GM10847 (cell line): ENCODE data around the gene IFRD2.

ENCODE experiments used
- POLR2A ChIP-seq: IDR thresholded peaks from 2 replicates; pipeline ENCODE4 v1.6.1; 2011; ENCODE audit not compliant: insufficient read length; ENCODE audit errors: extremely low read depth

The IFRD2 gene

DNA sequence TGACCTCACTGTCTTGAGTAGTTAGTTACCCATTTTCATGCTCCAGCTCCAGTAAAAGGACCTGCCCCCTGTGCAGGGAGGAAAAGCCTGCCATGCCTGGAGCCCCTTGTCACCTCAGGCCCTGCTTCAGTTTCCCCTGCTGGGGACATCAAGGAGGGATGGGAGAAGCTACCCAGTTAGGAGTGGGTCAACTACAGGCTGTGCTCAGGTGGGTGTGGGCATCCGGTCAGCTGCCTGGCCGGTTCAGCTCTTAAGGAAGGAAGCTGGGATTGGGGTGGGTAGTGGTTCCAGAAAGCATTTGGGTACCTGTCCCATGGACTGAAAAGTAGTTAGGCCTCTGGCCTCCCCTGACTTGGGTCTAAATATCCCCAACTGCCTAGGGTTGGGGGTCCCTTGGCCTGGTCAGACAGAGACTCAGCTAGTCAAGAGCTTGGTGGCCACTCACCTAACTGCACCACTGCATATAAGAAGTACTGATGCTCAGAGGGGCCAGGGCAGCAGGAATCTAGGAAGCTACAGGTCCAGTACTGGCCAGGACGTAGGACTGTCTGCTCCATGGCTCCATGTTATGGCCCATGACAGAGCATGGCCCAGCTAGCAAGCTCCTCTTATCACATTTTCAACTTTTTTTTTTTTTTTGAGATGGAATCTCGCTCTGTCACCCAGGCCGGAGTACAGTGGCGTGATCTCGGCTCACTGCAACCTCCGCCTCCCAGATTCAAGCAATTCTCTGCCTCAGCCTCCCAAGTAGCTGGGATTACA, 12.8 kb downstream of the IFRD2 start:
- no peak for TF ChIP-seq POLR2A

DNA sequence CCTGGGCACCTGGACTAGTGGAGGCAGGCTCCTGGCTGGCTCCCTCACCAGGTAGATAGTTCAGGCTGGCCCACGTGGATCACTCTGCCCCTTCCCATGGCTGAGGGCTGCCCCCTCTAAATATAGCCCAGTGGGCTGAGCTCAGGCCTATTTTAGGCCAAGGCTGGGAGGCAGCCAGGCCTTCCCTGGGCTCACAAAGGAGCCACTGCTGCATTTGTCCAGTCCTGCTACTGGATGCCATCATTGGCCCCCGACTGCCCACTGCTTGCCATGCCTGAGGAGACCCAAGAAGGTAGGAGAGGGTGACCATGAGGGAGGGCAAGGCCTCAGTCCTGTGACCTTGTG, 13.4 kb downstream of the IFRD2 start, which contains the start of gene LSMEM2:
Gene LSMEM2 (plus strand): TSS at position 208 of the 345 bp plus-strand sequence. CDS start 27 bp downstream, at position 235.
- no peak for TF ChIP-seq POLR2A

DNA sequence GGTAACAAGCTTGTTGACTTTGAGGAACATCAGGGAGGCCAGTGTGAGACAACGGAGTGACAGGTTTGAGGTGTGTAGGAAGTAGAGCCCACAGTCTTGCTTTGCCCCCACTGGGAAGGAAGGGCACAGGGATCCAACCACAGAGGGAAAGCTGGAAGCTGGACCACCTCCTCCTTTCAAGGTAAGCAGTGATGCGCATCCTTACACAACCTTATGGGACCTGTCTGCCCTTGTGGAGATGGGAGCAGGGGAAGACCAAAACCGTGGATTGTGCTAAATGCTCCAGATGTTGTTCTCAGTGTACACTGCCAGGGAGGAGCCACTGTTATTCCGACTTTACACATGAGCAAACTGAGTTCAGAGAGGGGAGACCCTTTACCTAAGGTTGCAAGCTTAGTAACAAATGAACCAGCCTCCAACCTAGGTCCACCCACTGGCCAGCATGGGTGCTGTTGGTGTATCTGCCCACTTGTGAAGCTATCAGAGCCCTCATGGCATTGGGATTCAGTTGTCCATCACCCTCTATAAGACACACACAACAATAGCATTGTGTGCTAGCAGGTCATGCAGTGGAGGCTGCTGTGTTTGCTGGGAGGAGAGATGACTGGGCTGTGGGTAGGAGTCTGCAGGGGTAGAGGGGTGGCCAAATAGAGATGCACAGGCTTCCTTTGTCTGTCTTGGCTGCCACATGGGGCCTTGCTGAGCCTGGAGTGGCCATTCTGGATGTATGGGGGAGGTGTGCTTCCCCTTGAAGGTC, 13.9 kb downstream of the IFRD2 start:
- TF ChIP-seq POLR2A = no peak

DNA sequence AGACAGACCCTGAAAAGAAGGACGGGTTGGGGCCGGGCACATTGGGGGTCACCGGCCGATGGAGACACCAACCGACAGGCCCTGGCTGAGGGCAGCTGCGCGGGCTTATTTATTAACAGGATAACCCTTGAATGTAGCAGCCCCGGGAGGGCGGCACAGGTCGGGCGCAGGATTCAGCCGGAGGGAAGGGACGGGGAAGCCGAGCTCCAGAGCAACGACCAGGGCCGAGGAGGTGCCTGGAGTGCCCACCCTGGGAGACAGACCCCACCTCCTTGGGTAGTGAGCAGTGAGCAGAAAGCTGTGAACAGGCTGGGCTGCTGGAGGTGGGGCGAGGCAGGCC, 15.5 kb downstream of the IFRD2 start:
- no peak for TF ChIP-seq POLR2A

DNA sequence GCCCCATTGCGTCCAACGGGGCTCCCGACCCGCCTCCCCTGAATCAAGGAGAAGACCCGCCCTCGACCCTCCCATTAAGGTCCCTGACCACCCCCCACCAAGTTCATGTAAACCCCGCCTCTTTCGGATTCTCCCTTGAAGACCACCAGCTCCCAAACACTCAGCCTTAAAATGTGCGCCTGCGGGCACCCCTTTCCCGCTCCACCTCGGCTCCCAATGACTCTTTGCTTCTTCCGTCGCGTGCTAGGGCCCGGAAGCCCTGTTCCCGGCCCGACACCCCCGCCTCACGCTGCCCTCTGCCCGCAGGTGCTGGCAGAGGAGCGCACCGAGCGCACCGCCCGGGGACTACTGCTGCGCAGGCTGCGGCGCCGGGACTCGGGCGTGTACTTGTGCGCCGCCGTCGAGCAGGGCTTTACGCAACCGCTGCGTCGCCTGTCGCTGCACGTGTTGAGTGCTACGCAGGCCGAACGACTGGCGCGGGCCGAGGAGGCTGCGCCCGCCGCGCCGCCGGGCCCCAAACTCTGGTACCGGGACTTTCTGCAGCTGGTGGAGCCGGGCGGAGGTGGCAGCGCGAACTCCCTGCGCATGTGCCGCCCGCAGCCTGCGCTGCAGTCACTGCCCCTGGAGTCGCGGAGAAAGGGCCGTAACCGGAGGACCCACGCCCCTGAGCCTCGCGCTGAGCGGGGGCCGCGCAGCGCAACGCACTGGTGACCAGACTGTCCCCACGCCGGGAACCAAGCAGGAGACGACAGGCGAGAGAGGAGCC, 16.1 kb downstream of the IFRD2 start:
- no peak for TF ChIP-seq POLR2A

DNA sequence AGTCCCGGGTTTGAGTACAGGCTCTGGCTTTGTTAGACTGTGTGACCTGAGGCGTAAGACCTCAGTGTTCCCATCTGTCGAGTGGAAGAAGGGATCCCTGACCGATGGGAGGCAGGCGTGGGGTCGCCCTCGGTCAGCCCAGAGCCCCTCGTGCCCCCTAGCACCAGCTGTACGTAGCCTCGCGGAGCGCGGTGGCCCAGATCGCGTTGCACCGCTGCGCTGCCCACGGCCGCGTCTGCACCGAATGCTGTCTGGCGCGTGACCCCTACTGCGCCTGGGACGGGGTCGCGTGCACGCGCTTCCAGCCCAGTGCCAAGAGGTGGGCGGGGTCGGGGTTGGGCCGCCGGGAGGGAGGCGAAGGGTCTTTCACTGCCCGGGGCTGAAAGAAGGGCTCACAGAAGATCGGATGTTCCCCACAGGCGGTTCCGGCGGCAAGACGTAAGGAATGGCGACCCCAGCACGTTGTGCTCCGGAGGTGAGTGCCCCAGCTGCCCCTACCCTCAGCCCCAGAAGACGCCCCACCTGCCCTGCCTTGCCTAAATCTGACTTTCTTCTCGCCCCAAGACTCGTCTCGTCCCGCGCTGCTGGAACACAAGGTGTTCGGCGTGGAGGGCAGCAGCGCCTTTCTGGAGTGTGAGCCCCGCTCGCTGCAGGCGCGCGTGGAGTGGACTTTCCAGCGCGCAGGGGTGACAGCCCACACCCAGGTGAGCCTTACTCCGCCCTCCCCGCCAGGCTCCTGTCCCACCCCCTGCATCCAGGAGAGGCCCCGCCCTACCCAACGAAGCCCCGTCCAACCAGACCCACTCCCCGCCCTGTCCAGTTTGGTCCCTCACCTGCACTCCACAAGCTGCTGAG, 16.9 kb downstream of the IFRD2 start:
- no peak for TF ChIP-seq POLR2A

DNA sequence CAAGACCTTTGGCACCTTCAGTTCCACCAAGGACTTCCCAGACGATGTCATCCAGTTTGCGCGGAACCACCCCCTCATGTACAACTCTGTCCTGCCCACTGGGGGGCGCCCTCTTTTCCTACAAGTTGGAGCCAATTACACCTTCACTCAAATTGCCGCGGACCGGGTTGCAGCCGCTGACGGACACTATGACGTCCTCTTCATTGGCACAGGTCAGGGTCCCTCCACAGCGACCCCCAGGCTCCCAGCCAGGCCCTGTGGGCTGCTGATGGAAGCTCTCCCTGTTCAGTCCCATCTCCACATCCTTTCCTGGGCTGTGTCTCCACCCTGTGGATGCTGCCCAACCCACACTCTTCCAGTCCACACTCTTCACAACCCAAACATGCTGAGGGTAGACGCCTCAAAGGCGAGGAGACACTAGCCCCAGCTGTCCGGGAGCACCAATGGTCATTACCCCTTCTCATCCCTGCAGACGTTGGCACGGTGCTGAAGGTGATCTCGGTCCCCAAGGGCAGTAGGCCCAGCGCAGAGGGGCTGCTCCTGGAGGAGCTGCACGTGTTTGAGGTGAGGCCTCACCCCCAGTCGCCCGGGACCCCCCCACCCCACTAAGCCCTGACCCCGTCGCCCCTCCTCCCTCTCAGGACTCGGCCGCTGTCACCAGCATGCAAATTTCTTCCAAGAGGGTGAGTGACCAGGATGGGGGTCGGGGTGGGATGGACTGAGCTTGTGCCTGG, 17.7 kb downstream of the IFRD2 start:
- TF ChIP-seq POLR2A = no peak

DNA sequence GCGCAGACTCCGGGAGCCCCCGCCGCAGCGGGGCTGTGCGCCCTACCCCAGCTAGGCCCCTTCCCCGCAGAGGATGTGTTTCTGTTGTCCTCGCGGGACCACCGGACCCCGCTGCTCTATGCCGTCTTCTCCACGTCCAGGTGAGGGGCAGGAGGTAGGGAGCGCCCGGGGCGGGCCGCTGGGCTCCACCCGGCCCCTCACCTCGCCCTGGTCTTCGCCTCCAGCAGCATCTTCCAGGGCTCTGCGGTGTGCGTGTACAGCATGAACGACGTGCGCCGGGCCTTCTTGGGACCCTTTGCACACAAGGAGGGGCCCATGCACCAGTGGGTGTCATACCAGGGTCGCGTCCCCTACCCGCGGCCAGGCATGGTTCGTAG, 18.6 kb downstream of the IFRD2 start:
- no peak for TF ChIP-seq POLR2A

DNA sequence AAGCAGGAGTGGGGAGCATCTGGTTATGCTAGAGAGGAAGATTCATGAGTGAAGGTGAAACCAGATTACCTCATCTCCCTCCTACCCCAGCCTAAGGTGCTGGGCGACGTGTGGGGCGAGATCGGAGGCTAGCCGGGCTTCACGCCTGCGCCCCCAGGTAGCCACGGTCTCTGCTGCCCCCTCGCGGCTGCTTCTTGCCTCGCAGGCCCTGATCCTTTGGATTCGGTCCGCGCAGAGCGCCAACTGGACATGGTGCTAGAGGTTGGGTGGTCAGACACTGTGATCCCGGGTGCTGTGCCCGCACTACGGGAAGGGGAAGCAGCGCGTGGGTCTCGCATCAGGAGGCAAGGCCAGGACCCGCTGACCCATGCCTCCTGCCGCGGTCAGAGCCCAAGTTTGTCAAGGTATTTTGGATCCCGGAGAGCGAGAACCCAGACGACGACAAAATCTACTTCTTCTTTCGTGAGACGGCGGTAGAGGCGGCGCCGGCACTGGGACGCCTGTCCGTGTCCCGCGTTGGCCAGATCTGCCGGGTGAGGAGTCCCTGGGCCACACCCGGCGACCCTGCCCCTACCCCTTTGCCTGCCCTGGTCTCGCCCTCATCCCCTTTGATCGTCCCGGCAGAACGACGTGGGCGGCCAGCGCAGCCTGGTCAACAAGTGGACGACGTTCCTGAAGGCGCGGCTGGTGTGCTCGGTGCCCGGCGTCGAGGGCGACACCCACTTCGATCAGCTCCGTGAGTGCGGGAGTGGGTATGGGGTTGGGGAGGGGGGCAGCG, 19.1 kb downstream of the IFRD2 start:
- no peak for TF ChIP-seq POLR2A

DNA sequence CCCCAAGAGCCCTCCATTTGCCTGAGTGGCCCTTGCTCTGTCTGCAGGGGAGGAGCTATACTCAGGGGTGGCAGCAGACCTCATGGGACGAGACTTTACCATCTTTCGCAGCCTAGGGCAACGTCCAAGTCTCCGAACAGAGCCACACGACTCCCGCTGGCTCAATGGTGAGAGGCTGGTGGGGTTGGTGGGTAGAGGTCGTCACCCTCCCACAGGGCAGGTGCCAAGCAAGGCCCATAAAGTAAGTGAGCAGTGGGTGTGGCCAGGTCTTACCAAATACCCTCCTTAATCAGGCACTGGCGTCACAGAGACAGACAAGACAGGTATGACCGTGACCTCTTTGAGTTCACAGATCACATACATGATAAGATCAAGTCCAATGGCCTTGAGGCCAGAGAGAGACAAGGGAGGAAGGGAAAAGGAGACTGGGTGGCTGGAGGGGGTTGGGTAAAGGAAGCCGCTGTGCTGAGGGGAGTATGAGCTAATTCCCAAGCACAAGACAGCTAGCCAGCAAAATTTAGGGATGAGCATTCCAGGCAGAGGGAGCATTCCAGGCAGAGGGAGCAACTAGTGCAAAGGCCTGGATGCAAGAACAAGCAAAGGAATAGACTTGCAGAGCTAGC, 20.8 kb downstream of the IFRD2 start:
- TF ChIP-seq POLR2A = no peak

DNA sequence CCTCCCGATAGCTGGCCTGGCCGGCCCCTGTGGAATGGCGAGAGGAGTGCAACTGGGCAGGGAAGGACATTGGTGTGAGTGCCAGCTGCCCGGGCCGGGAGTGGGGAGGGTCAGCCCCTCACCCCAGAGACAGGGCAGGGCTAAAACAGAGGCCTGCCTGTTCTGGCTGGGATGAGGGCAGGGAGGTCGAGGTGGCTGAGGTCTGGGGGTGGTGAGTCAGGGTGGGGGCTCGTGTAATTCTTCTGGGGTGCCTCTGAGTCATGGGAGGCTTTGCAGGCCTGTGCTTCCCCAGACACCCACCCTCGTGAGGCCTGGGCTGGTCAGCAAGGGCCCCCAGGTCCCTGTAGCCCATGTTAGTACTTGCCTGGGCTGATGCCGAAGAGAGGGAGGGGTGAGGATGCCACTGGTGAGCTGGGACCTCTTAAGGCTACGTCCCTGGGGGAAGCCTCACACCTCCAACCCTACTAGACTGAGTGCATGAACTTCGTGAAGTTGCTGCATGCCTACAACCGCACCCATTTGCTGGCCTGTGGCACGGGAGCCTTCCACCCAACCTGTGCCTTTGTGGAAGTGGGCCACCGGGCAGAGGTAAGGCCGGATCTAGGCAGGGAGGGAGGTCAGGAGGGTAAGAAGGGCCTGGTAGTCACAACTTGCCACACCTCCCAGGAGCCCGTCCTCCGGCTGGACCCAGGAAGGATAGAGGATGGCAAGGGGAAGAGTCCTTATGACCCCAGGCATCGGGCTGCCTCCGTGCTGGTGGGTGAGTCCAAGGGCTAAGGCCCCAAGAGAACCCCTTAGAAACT, 21.6 kb downstream of the IFRD2 start:
- TF ChIP-seq POLR2A = no peak

DNA sequence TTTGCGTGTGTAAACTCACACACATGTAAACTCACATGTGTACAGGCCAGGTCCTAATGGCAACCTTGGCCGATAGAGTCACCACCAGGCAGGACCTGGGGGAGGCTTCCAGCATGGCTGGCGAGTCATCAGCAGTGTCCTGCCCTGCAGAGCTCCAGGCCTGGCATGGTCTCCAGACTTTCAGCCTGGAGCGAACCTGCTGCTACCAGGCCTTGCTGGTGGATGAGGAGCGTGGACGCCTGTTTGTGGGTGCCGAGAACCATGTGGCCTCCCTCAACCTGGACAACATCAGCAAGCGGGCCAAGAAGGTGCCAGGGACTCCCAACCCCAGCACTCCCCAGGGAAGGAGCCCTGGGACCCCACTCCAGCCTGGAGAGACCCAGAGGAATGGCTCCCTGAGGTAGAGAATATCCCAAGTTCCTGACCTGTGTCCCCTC, 22.2 kb downstream of the IFRD2 start:
- no peak for TF ChIP-seq POLR2A
